Cerebellar nuclear complex (tissue), 1 donor: ENCODE data around the gene SWAP70.
"Not testable (repeated sequence)": the region's sequence is repeated elsewhere in the genome, so short reads cannot be mapped to it uniquely, and the experiment has no call there.

Experiments
- DNase-seq, 2 experiments: peaks; one replicate each; lab custom pipeline; 2025; lab: John Stamatoyannopoulos, UW

SWAP70 gene

DNA sequence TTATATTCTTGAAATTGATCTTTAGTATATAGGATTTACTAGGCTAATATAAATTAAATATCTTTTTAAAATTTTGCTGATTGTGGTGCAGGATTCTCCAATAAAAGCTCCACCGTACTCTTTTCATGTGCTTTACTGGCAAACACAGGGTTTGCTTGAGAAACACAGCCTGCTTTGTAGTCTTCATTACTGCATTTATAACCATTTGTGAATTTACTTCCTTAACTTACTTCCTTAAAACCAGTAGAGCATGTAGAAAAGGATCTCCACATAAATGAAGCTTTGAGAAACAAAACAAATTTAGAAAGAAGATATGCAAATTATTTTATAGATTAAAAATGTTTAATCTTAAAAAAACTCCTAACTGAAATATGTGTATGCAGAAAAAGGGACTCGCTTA is 28.8 kb downstream of the SWAP70 start:
- DNase-seq = no peak

DNA sequence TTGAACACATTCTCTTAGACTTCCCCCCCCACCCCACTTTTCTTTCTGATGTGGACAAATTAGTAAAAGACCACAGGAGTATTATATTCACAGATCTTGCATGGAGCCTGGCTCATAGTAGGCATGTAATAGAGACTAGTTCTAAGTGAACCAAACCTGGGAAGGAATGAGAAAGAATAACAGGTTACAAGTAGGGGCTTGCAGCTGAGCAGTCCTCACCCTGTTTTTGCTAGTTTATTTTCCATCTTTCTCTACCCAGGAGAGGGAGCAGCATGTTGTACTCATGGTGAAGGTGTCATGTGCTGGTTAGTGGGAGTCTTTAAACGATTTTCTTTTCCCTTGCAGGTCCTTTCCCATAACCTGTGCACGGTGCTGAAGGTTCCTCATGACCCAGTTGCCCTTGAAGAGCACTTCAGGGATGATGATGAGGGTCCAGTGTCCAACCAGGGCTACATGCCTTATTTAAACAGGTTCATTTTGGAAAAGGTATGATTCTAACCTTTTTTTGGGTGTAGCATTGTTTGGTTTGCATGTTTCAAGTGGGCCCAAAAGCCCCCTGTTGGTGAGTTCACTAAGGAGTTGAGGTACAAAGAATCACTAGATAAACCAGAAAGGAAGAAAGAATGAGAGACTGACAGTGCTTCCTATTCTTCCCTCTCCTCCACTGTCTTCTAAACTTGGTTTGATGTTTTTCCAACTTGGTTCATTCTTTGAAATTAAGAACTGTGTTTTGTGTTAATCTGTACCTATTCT is 30.1 kb downstream of the SWAP70 start:
- DNase-seq = no peak

DNA sequence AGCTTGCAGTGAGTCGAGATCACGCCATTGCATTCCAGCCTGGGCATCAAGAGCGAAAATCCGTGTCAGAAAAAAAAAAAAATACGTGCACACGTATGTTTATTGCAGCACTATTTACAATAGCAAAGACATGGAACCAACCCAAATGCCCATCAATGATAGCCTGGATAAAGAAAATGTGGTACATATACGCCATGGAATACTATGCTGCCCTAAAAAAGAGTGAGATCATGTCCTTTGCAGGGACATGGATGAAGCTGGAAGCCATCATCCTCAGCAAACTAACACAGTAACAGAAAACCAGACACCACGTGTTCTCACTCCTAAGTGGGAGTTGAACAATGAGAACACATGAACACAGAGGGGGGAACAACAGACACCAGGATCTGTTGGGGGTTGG is 31.4 kb downstream of the SWAP70 start:
- DNase-seq = not testable (repeated sequence)

DNA sequence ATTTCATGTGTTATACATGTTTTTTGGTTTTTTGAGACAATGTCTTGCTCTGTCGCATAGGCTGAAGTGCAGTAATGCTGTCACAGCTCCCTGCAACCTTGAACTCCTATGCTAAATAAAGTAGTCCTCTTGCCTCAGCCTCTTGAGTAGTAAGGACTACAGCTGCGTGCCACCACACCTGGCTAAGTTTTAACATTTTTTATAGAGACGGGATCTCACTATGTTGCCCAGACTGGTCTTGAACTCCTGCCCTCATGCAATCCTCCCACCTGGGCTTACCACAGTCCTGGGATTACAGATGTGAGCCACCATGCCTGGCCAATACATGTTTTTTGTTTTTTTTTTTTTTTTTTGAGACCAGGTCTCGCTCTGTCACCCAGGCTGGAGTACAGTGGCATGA is 33.9 kb downstream of the SWAP70 start:
- no peak for DNase-seq

DNA sequence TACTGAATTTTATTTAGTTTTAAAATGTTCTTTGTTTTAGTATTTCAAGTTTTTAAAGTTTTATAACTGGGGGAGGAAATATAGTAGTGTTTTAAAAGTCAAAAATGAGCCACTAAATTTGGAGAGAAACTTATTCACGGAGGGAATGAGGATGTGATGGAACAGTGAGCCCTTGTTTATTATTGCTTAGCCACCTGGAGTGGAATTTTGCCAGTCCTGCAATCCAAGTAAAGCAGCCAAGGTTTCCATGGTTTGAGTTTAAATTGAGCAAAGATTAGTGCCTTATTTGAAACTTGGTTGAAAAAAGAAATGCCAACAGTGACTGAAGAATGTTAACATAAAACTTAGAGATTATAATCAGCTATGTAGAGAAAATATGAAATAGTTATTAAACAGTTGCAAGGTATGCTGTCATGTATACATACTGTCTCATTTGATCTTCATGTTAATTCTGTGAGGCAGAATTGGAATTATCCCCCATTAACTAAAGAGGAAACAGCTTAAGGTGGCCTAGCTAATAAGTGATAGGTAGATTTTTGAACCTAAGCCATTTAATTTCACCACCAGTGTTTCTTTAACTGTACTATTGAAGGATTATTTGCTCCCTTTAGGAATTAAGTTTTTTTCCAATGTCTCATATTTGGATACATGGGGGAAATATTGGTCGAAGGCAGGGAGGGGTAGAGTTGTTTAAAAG is 36.4 kb downstream of the SWAP70 start:
- no peak for DNase-seq

DNA sequence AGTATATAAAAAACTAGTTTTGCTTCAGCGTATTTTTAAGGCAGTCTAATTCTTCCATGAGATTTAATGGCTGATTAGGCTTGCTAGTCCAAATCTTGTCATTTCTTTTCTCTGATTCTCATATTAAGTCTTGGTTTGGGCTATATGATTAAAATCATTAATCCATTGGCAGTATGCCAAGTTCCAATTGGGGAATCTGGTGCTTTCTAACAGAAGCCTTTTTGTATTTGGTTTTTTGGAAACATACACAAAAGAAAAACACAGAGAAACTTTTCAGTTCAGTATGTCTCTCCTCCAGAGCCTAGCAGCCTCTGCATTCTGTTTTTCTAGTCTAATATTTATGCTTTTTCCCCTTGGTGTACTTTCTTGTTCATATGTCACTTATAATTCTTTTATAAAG is 37.9 kb downstream of the SWAP70 start:
- DNase-seq = no peak

DNA sequence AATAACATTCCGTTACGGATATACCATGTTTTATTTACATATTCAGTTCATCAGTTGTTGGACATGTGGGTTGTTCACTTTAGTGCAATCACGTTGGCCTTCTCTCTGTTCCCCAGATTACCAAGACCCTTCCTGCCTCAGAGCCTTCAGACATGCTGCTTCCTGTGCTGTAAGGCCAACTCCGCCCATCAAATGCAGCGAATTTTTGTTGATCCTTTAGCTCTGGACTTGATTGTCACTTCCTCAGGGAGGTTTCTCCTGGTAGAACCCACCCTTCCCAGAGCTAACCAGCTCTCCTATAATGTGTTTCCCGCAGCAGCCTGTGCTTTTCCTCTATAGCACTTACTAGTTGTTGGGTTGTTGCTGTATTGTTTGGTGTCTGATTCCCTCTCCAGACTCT is 39.4 kb downstream of the SWAP70 start:
- no peak for DNase-seq

DNA sequence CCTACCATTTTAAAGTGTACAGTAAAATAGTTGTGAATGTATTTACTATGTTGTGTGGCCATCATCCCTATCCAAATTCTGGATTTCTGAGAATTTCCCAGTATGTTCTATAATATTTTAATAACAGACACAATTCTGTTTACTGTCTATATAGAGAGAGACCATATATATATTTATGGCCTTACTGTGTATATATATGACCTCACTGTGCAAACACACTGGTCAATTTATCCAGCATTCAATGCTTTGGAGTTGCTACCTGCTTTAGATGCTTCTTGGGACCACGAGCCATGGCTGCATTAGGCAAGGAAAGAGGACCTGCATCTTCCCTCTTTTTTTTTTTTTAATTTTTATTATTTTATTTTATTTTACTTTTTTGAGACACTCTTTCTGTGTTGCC is 40.2 kb downstream of the SWAP70 start:
- no peak for DNase-seq

DNA sequence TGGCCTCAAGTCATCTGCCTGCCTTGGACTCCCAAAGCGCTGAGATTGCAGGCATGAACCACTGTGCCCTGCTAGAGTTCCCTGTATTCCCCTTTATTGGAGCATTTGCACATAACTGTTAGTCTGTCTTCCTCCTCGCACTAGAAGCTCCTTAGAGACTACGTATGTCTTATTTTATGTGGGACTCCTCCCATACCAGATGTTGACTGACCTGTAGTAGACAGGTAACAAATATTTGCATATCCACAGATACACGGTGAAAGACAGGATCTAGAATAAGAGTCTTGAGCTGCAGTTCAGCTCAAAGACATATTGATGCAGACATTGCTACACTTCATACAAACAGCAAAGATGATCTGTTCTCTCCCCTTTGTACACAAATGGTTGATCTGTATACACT is 40.7 kb downstream of the SWAP70 start:
- DNase-seq = no peak

DNA sequence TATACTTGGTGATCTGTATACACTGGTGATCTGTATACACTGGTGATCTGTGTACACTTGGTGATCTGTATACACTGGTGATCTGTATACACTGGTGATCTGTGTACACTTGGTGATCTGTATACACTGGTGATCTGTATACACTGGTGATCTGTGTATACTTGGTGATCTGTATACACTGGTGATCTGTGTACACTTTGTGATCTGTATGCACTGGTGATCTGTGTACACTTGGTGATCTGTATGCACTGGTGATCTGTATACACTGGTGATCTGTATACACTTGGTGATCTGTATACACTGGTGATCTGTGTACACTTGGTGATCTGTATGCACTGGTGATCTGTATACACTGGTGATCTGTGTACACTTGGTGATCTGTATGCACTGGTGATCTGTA is 41.5 kb downstream of the SWAP70 start:
- DNase-seq = not testable (repeated sequence)

DNA sequence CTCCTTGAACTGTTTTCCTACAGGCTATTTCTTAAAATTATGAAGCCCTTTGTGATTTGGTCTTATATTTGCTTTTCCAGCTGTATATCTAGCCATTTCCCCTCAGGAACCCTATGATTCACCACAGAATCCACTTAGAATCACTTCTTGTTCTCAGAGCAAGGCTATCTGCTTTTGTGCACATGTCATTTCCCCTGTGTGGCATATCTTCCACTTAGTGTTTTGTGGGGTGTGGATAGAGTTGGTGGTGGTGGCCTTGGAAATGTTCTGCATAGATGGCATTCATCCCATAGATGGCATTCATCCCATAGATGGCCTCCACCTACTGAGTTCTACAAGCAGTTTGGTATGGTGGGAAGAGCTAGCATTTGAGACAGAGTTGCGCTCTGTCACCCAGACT is 44.7 kb downstream of the SWAP70 start:
- no peak for DNase-seq

DNA sequence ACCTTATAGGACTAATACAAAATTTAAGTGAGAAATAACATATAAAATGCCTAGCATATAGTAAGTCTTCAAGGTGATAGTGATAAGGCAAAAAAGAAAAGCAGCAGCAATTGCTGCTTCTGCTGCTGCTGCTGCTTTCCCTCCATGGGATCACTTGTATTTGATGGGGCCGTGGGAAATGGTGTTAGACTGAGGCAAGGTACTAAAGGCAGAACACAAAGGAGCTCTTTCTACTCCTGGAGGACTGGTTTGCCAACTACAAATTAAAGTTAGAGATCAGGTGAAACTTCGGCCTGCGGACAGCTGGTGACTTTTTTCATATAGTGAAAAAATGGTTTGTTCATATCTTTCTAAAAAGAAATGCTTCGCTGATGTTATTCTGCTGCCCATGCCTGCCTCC is 46.3 kb downstream of the SWAP70 start:
- no peak for DNase-seq

DNA sequence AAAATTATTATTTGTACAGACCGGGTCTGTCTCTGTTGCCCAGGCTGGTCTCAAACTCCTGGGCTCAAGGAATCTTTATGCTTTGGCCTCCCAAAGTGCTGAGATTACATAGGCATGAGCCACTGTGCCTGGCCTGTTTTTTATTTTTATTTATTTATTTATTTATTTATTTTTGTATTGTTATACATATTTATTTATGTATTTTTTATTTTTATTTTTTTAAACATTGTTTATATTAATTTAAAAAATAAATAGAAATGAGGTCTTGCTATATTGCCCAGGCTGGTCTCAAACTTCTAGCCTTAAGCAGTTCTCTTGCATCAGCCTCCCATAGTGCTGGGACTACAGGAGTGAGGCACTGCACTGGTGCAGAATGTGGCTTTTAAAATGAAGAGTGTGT is 47.0 kb downstream of the SWAP70 start:
- DNase-seq = no peak

DNA sequence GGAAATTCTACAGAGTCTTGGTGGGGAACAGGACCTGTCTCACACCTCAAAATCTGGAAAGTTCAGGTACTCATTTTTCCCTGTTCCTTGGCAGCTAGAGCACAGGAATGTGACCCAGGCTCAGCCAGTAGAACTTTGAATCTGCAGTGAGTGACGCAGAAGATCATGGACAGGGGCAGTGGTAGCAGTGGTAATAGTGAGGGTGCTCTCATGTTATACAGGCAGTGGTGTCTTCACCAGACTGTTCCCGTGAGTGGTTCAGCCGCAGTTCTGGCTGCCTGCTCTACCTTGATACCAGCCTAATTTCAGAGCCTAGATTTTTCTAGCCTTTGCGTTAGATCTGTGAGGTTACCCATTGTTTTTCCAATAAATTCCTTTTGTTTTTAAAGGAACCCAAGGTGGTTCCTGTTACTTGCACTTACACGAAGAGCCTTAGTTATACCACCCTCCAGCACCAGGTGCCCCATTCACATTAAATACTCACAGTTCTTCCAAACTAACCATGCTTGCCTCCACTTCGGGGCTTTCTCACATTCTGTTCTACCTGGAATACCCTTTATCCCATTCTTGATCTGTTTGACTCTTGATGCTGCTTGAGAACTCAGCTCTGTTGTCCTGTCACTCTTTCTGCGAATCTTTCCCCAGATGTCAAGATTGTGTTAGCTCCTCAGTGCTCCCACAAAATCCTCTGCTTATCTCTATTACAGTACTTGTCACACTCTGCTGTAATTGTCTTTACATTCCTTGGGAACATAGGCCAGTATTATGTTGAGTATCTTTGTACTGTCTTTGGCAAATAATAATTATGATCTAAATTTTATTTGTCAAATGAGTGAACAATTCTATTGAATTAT is 47.8 kb downstream of the SWAP70 start:
- no peak for DNase-seq

DNA sequence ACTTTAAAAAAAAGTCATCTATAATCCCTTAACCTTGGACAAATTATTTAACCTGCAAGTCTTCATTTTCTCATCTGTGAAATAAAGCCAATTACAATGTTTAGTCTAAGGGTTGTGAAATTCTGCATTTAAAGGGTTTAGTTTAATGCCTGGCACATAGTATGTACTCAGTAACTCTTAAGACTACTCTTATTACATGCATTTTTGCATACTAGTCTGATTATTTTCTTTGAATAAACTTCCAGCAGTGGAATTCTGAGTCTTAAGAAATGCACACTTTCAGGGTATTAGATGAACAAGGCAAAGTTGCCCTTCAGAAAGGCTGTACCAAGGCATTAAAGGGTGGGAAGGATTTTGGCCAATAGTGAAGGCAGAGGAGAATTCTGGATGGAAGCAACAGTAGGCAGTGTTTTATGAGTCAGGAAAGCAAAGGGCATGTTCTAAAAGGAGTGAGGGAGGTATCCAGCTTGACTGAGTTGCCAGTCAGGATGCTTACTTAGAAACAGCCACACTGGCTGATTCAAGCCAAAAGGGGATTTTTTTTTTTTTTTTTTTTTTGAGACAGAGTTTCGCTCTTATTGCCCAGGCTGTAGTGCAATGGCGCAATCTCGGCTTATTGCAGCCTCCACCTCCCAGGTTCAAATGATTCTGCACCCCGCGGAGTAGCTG is 50.5 kb downstream of the SWAP70 start:
- no peak for DNase-seq

DNA sequence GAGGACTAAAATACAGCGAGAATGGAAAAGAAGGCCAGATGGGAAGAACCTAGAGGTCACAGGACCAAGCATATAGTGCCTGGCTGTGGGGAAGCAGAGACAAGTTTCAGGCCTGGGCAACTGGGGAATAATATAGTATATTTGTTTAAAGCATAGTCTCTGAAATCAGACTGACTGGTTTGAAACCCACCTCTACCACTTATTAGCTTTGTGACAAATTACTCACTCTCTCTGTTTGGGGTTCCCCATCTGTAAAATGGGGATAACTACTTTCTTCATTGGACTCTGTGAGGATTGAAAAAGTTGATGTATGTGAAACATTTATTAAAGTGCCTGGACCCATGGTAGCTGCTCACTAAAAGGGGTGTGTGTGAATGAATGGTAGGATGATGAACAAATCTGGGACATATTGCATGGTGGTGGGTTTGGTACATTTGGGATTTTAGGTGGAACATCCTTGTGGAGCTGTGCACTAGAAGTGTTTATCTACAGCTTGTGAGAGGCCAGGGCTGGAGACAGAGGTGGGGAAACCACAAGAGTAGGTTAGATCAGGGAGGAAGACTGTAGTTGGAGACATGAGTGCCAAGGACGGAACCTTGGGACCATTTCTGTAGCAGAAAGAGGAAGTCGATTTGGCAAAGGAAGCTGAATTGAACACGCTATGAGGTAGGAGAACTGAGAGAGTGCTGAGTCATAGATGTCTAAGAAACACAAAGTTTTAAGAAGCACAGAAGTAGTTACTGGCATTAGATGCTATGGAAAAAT is 52.6 kb downstream of the SWAP70 start:
- no peak for DNase-seq

DNA sequence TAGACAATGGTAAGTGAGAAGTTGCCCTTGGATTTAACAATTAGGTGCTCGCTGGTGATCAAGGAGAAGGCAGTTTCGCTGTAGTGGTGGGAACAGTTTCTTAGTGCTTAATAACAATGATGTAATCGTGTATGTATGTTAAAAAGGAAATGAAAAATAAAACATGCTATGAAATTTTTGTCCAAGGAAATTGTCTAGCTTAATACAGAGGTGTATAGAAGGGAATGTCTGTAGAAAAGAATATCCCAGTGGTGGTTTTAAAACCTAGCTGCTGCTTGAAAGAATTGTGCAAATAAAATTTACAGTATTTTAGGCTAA is 53.1 kb downstream of the SWAP70 start:
- DNase-seq = no peak

DNA sequence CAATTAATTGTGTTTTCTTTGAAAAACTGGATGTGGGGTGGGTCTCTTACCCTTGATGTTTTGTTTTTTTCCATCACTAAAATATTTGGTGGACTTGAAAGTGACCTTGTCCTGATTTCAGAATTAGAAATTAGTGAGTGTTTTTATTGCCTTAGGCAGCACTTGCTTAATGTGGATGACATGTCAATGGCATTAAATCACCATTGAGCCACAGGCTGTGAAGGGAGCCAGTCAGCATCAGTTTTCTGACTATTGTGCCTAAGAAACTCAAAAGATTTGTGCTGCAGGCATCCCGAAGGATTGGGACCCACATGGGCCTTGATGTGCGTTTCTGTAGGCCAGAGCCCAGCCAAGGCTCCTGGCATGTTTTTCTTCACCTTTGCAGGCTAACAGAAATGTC is 53.8 kb downstream of the SWAP70 start:
- DNase-seq = no peak

DNA sequence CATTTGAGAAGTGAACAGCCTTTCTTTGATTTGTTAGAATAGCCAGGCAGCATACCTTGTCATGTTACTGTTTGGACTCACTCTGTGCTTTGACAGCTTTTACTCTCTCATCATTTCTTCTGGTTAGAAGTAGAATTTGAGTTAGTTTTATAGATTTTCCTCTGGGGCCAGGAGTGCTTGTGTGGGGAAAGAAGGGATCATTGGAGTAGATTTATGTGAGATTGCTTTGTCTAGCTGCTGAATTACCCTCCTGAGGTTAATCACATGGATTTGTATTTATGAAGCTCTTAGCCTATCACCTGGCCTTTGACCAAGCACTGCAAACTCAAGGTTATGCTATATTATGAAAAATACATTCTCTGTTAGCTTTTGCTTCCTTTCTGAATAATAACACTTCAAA is 54.3 kb downstream of the SWAP70 start:
- DNase-seq = no peak

DNA sequence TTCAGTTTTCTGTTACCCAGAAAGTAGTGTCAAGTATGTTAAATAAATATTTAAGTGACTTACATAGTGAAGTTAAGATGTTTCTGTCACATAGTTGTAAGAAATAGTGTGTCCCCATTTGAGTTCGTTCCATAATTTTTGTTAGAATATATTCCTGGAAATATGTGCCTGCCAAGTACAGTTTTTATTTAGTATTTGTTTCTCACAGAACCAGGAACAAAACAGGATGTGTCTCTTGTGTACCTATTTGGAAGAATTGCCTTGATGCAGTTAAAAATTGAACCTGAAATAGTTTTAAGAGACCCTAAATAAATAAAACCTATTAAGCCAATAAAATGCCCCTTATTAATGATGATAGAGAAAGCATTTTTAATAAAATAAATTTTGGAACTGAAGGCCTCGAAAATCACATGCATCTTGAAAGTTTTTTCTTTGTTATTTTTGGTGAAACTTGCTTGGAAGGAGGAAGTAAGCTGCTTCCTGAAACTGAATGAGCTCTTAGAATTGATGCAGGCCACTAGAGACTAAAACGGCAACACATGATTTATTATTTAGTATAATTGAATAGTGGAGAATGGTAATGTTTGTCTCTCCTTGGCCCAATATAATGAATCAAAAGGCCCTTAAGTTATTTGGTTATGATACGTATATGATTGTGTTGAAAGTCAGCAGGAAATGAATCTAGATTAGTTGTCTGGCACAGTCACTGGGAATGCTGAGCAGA is 55.9 kb downstream of the SWAP70 start:
- DNase-seq = no peak

DNA sequence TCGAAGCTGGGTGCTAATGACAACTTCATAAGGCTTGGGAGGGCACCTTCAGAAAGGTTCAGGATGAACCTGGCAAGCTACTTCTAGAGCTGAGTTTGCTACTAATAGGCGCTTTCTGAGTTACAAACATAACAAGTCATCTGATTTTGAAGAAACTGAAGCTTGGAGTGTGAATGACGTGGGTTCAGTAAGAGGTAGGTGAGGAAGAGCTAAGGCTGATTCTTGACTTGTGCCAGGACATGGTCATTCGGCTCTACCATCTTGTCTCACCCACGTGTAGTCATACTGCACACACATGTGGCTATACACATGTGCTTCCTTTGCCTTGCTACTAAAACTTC is 56.4 kb downstream of the SWAP70 start:
- DNase-seq = no peak
